Naive thymus-derived CD8-positive, alpha-beta T cell (primary cell): ENCODE data around the gene CCL13. TPM values are rescaled to one million over a fixed set of nuclear protein-coding genes. Genes with fewer than 3 reads are reported as not detected.

Experiments
- ATAC-seq, 2 donors: fragments of 150-1000 bp; cut with Tn5 transposase in 1 of 2; sonication (Bioruptor Pico), chemical (Tn5 transposase) in 1 of 2; 1 replicate in 1 of 2; 2 replicates in 1 of 2; pipeline ENCODE4 v1.10.0; 2021; ENCODE audit warnings: mild to moderate bottlenecking in 2 of 2, moderate library complexity in 2 of 2
- POLR2A ChIA-PET: fragments of 350-600 bp; sonication (Branson Sonifier 250); formaldehyde crosslinking; loops from one replicate; lab custom pipeline; 2021; ENCODE audit warnings: antibody characterized with exemption; lab: Charles Lee
- DNase-seq, 10 donors: peaks; one replicate each; pipeline versions ENCODE4 v3.0.0 to v3.0.0-alpha.2; 2020 to 2022
- H3K27ac Mint-ChIP-seq, 10 donors: one replicate each; pipeline ENCODE4 v1.8.0; 2020 to 2022; ENCODE audit warnings: mild to moderate bottlenecking in 10 of 10, mixed read lengths in 10 of 10, moderate library complexity in 4 of 10, inconsistent platforms in 1 of 10
- H3K27me3 Mint-ChIP-seq, 5 donors: one replicate each; pipeline ENCODE4 v1.8.0; 2021 to 2022; ENCODE audit warnings: mixed read lengths in 5 of 5
- H3K36me3 Mint-ChIP-seq, 3 donors: one replicate each; pipeline ENCODE4 v1.8.0; 2020 to 2022; ENCODE audit warnings: mixed read lengths in 3 of 3, mild to moderate bottlenecking in 2 of 3, inconsistent platforms in 1 of 3
- H3K4me1 Mint-ChIP-seq, 4 donors: one replicate each; pipeline ENCODE4 v1.8.0; 2021 to 2022; ENCODE audit warnings: mixed read lengths in 4 of 4
- H3K4me3 Mint-ChIP-seq, 10 donors: one replicate each; pipeline ENCODE4 v1.8.0; 2020 to 2022; ENCODE audit warnings: mild to moderate bottlenecking in 10 of 10, mixed read lengths in 10 of 10, moderate library complexity in 6 of 10, inconsistent platforms in 1 of 10
- H3K9me3 Mint-ChIP-seq, 9 donors: one replicate each; pipeline ENCODE4 v1.8.0; 2020 to 2022; ENCODE audit warnings: mixed read lengths in 9 of 9, mild to moderate bottlenecking in 3 of 9, inconsistent platforms in 1 of 9, moderate library complexity in 1 of 9
- polyA plus RNA-seq, 3 donors: library from polyadenylated mRNA; unstranded; fragments of 300-500 nt; fragmentation: Illumina TruSeq; gene quantifications; one replicate each; pipeline ENCODE4 v1.2.3, GENCODE V29; 2021
- total RNA-seq, 8 experiments: library from RNA in 2 of 8; stranded (reverse) in 2 of 8; gene quantifications; one replicate each; pipeline ENCODE4 v1.2.3 and lab custom pipeline; 2021 to 2026

CCL13 gene
- total and polyA plus RNA-seq, 5 experiments from 2014 or later: not detected

DNA sequence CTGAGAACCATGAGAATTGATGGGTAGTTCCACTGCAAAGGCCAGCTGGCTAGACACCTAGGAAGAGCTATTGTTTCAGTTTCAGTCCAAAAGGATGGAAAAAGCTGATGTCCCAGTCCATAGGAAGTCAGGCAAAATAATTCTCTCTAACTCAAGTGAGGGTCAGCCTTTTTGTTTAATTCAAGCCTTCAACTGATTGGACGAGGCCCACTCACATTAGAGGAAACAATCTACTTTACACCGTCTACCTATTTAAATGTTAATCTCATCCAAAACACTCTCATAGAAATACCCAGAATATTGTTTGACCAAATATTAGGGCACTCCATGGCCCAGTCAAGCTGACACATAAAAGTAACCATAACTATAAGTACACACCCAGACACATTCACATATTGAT is 14.4 kb upstream of the CCL13 start:
- no peak for ATAC-seq
- no peak for DNase-seq
- H3K27me3 Mint-ChIP-seq: peaks cover 14 to 62% (median 30%) of the 10 kb centered on the region in 5 donors
- POLR2A ChIA-PET: no interaction called here
- H3K4me3 Mint-ChIP-seq: no peak overlapping the region
- H3K4me1 Mint-ChIP-seq: no peaks in the 10 kb centered on the region
- H3K9me3 Mint-ChIP-seq: no peaks in the 10 kb centered on the region
- no peaks in the 10 kb centered on the region for H3K36me3 Mint-ChIP-seq
- peak overlapping the region in 1 of 10 donors; percentile 24 for H3K27ac Mint-ChIP-seq

GRCh38 chr17:34347063-34347462 is 9.2 kb upstream of the CCL13 start:
- DNase-seq (no peak), ATAC-seq (no peak)
- Mint-ChIP-seq H3K4me3 (no peak overlapping the region), H3K9me3 (no peaks in the 10 kb centered on the region), H3K4me1 (no peaks in the 10 kb centered on the region), H3K27ac (no peak overlapping the region), H3K36me3 (no peaks in the 10 kb centered on the region), H3K27me3 (peaks cover 3 to 21% (median 11%) of the 10 kb centered on the region in 5 donors)
- POLR2A ChIA-PET: no interaction called here

DNA sequence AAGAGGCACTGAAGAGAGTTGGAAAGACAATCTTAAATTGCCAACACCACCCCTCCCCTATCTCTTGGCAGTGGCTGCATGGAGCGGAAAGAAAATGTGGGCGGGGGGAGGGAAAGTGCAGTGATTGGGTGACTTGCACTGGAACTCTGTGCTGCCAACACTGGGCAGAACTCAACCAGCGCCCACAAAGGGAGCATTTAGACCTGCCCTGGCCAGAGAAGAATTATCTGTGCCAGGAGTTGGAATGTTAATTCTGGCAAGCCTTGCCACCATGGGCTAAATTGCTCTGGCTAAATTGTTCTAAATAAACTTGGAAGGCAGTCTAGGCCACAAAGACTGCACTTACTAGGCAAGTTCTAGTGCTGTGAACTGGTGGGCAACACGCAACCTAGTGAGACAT is 6.5 kb upstream of the CCL13 start:
- DNase-seq: no peak
- POLR2A ChIA-PET: no interaction called here
- H3K27me3 Mint-ChIP-seq: peaks cover 0 to 11% (median 5%) of the 10 kb centered on the region in 5 donors
- peaks cover 0 to 4% (median 0%) of the 10 kb centered on the region in 9 donors for H3K9me3 Mint-ChIP-seq
- H3K36me3 Mint-ChIP-seq: peaks cover 0 to 2% (median 0%) of the 10 kb centered on the region in 3 donors
- H3K4me1 Mint-ChIP-seq: no peaks in the 10 kb centered on the region
- no peak overlapping the region for H3K27ac Mint-ChIP-seq
- no peak overlapping the region for H3K4me3 Mint-ChIP-seq
- no peak for ATAC-seq

- H3K9me3 Mint-ChIP-seq: peaks cover 0 to 4% (median 0%) of the 10 kb centered on the region in 9 donors
- H3K4me3 Mint-ChIP-seq: no peak overlapping the region
- POLR2A ChIA-PET: no interaction called here
- peaks cover 0 to 8% (median 5%) of the 10 kb centered on the region in 5 donors for H3K27me3 Mint-ChIP-seq
- H3K4me1 Mint-ChIP-seq: no peaks in the 10 kb centered on the region
- H3K27ac Mint-ChIP-seq: no peak overlapping the region
- H3K36me3 Mint-ChIP-seq: peaks cover 0 to 2% (median 0%) of the 10 kb centered on the region in 3 donors
- no peak for DNase-seq
- no peak for ATAC-seq
Measured at GRCh38 chr17:34351096-34351495, 5.2 kb upstream of the CCL13 start.

DNA sequence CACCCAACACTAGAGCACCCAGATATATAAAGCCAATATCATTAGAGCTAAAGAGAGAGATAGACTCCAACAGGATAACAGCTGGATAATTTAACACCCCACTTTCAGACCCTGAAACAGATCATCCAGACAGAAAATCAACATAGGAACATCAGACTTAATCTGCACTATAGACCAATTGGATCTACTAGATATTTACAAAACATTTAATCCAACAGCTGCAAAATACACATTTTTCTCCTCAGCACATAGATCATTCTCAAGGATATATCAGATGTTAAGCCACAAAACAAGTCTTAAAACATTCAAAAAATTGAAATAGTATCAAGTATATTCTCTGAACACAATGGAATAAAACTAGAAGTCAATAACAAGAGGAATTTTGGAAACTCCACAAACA is 4.1 kb upstream of the CCL13 start:
- H3K27me3 Mint-ChIP-seq: peaks cover 0 to 10% (median 6%) of the 10 kb centered on the region in 5 donors
- H3K27ac Mint-ChIP-seq: no peak overlapping the region
- H3K9me3 Mint-ChIP-seq: peaks cover 0 to 4% (median 0%) of the 10 kb centered on the region in 9 donors
- no peak for DNase-seq
- H3K4me1 Mint-ChIP-seq: no peaks in the 10 kb centered on the region
- peaks cover 0 to 2% (median 0%) of the 10 kb centered on the region in 3 donors for H3K36me3 Mint-ChIP-seq
- no peak overlapping the region for H3K4me3 Mint-ChIP-seq
- ATAC-seq: no peak
- POLR2A ChIA-PET: no interaction called here

GRCh38 chr17:34354637-34355036 is 1.6 kb upstream of the CCL13 start:
- H3K27ac Mint-ChIP-seq: no peak overlapping the region
- H3K4me3 Mint-ChIP-seq: no peak overlapping the region

GRCh38 chr17:34357398-34357797 is 1.1 kb downstream of the CCL13 start:
- H3K4me3 Mint-ChIP-seq: no peak overlapping the region
- DNase-seq: no peak
- peaks cover 1 to 12% (median 7%) of the 10 kb centered on the region in 4 donors for H3K4me1 Mint-ChIP-seq
- peak overlapping the region in 1 of 10 donors; percentile 49 for H3K27ac Mint-ChIP-seq
- H3K36me3 Mint-ChIP-seq: peaks cover 0 to 2% (median 0%) of the 10 kb centered on the region in 3 donors
- H3K9me3 Mint-ChIP-seq: peaks cover 0 to 4% (median 0%) of the 10 kb centered on the region in 9 donors
- no peak for ATAC-seq
- H3K27me3 Mint-ChIP-seq: peaks cover 0 to 6% (median 3%) of the 10 kb centered on the region in 5 donors
- POLR2A ChIA-PET: no interaction called here

More at GRCh38 chr17:34354637-34355036, 1.6 kb upstream of the CCL13 start:
- POLR2A ChIA-PET: no interaction called here
- ATAC-seq: no peak
- Mint-ChIP-seq H3K9me3 (peaks cover 0 to 4% (median 0%) of the 10 kb centered on the region in 9 donors), H3K4me1 (no peaks in the 10 kb centered on the region), H3K27me3 (peaks cover 0 to 4% (median 3%) of the 10 kb centered on the region in 5 donors), H3K36me3 (peaks cover 0 to 2% (median 0%) of the 10 kb centered on the region in 3 donors)
- DNase-seq: no peak

DNA sequence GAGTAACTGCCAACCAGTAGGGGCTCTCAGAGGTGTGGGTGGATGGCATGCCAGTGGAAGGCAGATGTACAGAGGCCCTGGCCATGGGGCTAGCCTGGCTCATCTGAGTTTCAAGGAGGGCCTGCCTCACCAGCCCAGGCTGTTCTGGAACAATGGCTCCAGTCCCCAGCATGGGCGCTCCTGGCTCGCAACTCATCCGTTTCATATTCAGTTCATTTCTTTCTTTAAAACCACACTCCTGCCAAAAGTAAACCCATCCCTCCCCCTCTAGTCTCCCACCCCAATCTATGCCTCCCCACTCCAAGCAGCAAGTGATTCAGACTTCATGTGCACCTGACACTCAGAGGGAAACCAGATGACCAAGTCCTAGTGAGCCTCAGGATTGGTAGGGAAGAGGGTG is 2.4 kb downstream of the CCL13 start:
- Mint-ChIP-seq H3K4me1 (peaks cover 1 to 12% (median 7%) of the 10 kb centered on the region in 4 donors), H3K27ac (no peak overlapping the region), H3K4me3 (no peak overlapping the region), H3K27me3 (peaks cover 0 to 13% (median 3%) of the 10 kb centered on the region in 5 donors), H3K9me3 (peaks cover 0 to 4% (median 0%) of the 10 kb centered on the region in 9 donors), H3K36me3 (peaks cover 0 to under 1% (median 0%) of the 10 kb centered on the region in 3 donors)
- no peak for DNase-seq
- POLR2A ChIA-PET: no interaction called here
- ATAC-seq: no peak

GRCh38 chr17:34360601-34361270 is 4.5 kb downstream of the CCL13 start:
- POLR2A ChIA-PET: interaction anchor here (0.6 kb wide), 1 partner anchor 40 kb away, joined by 3 read pairs; no protein-coding TSS in a partner anchor
- ATAC-seq (peak in 1 of 2 donors; percentile 39), DNase-seq (peak in 2 of 10 donors; percentile 4 to 5)
- H3K36me3 Mint-ChIP-seq: no peaks in the 10 kb centered on the region
- H3K9me3 Mint-ChIP-seq: no peaks in the 10 kb centered on the region
- H3K4me1 Mint-ChIP-seq: peaks cover 6 to 23% (median 15%) of the 10 kb centered on the region in 4 donors
- no peak overlapping the region for H3K4me3 Mint-ChIP-seq
- peaks cover 0 to 13% (median 3%) of the 10 kb centered on the region in 5 donors for H3K27me3 Mint-ChIP-seq
- H3K27ac Mint-ChIP-seq: peak overlapping the region in 2 of 10 donors; percentile 35 to 44

- peaks cover 6 to 25% (median 20%) of the 10 kb centered on the region in 4 donors for H3K4me1 Mint-ChIP-seq
- no peak overlapping the region for H3K27ac Mint-ChIP-seq
- H3K9me3 Mint-ChIP-seq: no peaks in the 10 kb centered on the region
- ATAC-seq (peak; percentile 67 to 78), DNase-seq (peak; percentile 29 to 78 (median 53))
- H3K36me3 Mint-ChIP-seq: no peaks in the 10 kb centered on the region
- H3K27me3 Mint-ChIP-seq: peaks cover 0 to 11% (median 4%) of the 10 kb centered on the region in 5 donors
- H3K4me3 Mint-ChIP-seq: no peak overlapping the region
- POLR2A ChIA-PET: interaction anchor here (0.6 kb wide), 1 partner anchor 160 kb away, joined by 3 read pairs; no protein-coding TSS in a partner anchor
Measured at GRCh38 chr17:34361478-34362061, 5.3 kb downstream of the CCL13 start.

DNA sequence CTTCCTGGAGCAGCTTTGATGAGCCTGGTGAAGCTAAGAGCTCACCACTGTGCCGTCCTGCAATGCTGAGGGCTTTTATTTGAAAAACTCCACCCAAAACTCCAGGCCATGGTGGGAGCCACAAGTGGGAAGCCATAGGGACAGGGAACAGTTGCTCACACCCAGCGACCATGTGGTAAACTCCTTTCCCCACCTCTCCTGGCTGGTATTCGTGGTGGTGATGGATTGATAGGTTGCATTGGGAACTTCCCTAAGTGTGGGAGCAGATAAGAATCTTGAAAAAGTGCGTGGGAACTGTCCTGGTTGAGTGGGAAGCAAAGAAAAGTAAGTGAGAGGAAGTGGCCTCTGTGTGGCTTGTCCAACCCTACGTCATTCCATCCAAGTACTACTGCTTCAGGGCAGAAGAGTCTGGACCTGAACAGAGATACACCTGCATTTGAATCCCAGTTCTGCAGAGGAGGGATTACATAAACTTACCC is 6.9 kb downstream of the CCL13 start, which contains the start of gene CCL1:
TSS of gene CCL1 (minus strand) at position 51 of the 479 bp plus-strand sequence. CDS start 72 bp downstream, outside the sequence.
- peaks cover 0 to 10% (median 4%) of the 10 kb centered on the region in 5 donors for H3K27me3 Mint-ChIP-seq
- H3K9me3 Mint-ChIP-seq: no peaks in the 10 kb centered on the region
- H3K27ac Mint-ChIP-seq: no peak within 1 kb of the TSS
- POLR2A ChIA-PET: no interaction called here
- H3K4me3 Mint-ChIP-seq: no peak within 1 kb of the TSS
- H3K36me3 Mint-ChIP-seq: no peaks in the 10 kb centered on the region
- ATAC-seq (no peak), DNase-seq (no peak)
- peaks cover 6 to 25% (median 21%) of the 10 kb centered on the region in 4 donors for H3K4me1 Mint-ChIP-seq

DNA sequence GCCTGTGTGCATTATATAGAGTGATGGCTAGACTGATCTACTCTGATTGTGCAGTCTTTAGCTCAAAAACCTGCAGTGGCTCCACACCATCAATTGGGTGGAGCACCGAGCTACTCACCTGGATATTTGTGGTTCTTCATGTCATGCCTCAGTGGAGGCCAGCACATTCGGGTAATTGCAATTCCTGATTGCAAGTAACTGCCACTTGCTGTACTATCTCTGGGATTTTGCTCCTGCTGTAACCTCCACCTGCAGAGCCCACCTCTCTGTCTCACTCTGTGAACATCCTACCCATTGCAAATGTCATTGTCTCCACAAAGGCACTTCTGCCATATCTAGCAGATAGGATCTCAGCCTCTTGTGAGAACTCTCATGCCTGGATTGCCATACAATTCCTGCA is 8.5 kb downstream of the CCL13 start:
- Mint-ChIP-seq H3K27me3 (peaks cover 0 to 10% (median 4%) of the 10 kb centered on the region in 5 donors), H3K36me3 (no peaks in the 10 kb centered on the region), H3K4me3 (no peak overlapping the region), H3K27ac (no peak overlapping the region), H3K4me1 (peaks cover 6 to 25% (median 21%) of the 10 kb centered on the region in 4 donors), H3K9me3 (no peaks in the 10 kb centered on the region)
- POLR2A ChIA-PET: no interaction called here
- no peak for DNase-seq
- no peak for ATAC-seq

DNA sequence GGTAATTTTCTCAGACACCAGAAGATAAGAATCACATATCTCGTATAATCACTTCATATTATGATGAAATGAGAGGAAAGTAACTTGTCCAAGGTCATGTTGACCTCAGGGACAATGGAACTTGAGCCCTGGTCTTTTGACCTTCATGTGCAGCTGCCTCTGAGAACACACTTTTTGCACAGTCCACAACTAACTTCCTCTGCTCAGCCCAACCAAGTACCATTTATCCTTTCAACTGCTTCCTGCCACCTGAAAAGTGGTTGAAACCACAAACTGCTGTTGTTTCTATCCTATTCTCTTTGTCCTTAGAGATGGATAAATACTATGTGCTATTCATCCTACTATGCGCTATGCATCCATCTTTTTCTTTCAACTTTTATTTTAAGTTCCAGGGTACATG is 9.1 kb downstream of the CCL13 start:
- Mint-ChIP-seq H3K27me3 (peaks cover 0 to 10% (median 4%) of the 10 kb centered on the region in 5 donors), H3K27ac (no peak overlapping the region), H3K4me3 (no peak overlapping the region), H3K36me3 (no peaks in the 10 kb centered on the region), H3K9me3 (no peaks in the 10 kb centered on the region), H3K4me1 (peaks cover 6 to 25% (median 21%) of the 10 kb centered on the region in 4 donors)
- POLR2A ChIA-PET: no interaction called here
- DNase-seq (no peak), ATAC-seq (no peak)
